Measurements from ENCODE around the gene GNB1. TPM values are rescaled to one million over a fixed set of nuclear protein-coding genes. Genes with fewer than 3 reads are reported as not detected.
"Not testable (repeated sequence)": the region's sequence is repeated elsewhere in the genome, so short reads cannot be mapped to it uniquely, and the experiment has no call there.

Gene GNB1
- total RNA-seq, 1 donor from 2014 or later: 209 TPM

GRCh38 chr1:1761504-1762376, 129.1 kb downstream of the GNB1 start:
- no peak for DNase-seq (ENCODE audit: low read depth)

- DNase-seq (ENCODE audit: low read depth): no peak
Observed at GRCh38 chr1:1760715-1761114, 130.2 kb downstream of the GNB1 start.

DNA sequence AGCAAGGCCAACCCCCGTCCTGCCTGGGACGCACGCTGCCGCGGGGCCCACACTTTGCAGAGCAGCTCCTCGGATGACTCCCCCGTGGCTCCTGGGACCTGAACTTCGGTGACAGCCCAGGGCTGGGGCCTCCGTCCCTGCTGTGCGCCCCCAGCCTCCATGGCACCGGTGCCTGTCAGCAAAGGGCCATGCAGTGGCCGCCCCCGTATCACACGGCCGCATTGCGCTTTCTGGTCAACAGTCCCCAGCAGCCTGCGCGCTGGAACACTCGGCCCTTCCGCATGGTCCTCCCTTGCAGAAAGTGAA, 130.6 kb downstream of the GNB1 start:
- no peak for DNase-seq (ENCODE audit: low read depth)

GRCh38 chr1:1759456-1760344, 131.2 kb downstream of the GNB1 start:
- DNase-seq (ENCODE audit: low read depth): no peak

- DNase-seq (ENCODE audit: low read depth): peak; percentile 81
Observed at GRCh38 chr1:1758692-1759455, 132.0 kb downstream of the GNB1 start.

DNA sequence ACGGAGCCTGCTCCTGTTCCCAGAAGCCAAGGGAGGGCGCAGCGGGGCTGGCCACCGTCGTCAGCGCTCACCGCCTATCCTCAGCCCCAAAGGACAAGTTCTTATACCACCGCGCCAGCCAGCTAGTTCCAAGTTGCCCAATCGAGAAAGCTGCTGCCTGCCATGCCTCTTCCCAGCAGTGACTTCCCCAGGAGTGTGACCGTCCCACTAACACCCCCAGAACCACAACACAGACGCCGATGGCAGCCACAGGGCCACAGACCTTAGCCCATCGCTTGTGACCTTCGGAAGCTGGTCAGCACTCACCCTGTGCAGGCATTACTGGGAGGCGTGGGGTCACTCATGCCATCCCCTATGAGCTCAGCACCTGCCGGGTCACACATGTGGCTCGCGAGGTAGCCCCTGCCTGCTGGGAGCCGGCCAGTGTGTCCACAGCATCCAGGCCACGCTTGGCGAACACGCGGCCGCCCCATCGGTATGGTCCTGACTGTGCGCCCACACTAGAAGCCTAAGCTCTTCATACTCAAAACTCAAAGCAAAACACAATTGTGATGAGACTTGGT, 132.7 kb downstream of the GNB1 start:
- DNase-seq (ENCODE audit: low read depth): no peak

GRCh38 chr1:1757422-1758058, 133.3 kb downstream of the GNB1 start:
- no peak for DNase-seq (ENCODE audit: low read depth)

DNA sequence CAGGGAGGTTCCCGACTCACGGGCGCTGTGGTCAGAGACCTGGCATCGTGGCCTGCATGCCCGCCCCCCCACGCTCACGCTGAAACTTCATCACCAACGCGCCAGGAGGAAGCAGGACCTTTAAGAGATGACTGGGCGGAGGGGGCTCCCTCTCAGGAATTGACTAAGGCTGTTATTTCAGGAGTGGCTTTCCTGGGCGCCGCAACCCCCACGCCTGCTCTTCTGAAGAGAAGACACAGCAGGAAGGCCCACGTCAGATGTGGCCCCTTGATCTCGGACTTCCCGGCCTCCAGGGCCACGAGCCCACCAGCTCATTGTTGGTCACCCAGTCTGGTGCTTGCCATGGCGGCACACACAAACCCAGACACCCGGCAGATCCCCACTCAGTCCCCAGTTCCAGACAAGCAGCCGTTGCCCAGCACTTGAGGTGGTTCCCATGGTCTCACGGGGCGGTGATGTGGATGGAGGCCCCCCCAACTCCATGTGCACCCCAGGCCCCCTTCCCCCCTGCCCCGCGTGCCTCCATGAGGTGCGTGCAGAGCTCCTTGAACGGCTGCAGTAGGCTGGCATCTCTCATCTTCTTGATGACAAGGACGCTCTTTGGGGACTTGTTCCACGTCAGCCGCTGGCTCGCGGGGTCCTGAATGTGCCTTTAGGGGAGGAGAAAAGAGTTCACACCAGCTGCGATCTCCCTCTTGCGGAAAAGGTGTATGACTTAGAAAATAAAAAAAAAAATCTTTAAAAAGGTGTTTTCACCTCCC, 134.0 kb downstream of the GNB1 start:
- no peak for DNase-seq (ENCODE audit: low read depth)

- no peak for DNase-seq (ENCODE audit: low read depth)
Observed at GRCh38 chr1:1755852-1756251, 135.0 kb downstream of the GNB1 start.

GRCh38 chr1:1755426-1755825, 135.5 kb downstream of the GNB1 start:
- DNase-seq (ENCODE audit: low read depth): no peak

DNA sequence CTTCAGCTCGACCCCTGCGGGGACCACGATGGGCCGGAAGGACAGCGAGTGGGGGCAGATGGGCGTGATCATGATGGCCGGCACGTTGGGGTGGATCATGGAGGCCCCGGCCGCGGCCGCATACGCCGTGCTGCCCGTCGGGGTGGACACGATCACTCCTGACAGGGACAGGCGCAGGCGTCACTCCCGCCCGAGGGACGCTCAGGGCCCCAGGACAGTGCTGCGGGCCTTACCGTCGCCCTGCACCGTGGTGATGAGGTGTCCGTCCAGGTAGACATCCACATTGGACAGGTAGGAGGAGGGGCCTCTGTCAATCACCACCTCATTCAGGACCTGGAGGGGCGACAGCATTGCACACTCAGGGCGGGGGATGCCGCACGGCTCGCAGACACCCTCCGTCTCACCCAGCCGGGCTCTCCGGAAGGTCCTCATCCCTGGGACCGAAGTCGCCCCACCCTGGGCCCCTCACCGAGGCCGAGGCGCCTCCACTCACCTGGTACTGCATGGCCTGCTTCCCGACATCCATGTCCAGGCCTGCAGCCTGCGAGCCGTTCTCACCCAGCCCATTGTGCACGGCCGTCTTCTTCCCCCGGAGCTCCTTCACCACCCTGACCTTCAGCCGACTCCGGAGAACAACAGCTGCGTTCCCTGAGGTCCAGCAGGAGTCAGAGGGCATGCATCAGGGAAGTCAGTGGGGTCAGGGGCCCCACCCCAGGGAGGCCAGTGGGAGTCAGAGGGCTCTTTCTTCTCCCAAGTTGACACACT, 136.7 kb downstream of the GNB1 start:
- no peak for DNase-seq (ENCODE audit: low read depth)

DNA sequence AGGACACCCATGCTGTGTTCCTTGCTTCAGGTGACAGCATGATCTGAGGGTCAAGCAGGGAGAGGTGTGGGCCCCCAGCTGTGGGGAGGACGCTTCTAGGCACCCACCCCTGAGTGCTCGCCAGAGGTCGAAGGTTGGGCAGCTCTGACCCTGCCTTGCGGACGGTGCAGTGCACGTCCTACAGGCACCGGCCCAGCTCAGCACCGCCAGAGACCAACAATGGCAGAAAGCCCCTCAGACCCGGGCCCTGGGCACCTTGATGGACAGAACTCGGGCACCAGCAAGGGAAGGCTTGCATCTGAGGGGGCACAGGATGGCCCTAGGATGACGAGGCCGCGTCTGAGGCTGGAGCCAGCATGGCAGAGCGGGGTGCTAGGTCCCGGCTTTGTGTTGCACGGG, 137.3 kb downstream of the GNB1 start:
- no peak for DNase-seq (ENCODE audit: low read depth)

GRCh38 chr1:1752636-1753606, 138.0 kb downstream of the GNB1 start:
- no peak for DNase-seq (ENCODE audit: low read depth)

DNA sequence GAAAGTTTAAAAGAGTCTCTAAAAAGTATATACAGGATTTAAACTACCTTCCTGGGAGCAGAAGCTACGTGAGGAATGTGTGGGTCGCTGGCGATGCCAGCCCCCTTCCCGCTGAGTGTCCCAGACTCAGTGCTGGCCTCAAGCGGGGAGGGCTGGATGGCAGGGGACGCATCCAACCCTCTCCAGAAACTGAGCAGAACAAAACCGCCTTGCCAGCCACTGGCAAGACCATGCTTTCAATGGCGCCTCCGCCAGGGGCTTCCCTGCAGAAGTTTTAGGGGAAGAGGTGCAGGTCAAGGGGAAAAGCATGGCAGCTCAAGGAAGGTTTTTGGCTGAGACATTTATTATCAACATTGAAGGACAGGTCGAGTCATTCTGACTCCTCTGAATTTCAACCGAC, 138.7 kb downstream of the GNB1 start:
- no peak for DNase-seq (ENCODE audit: low read depth)

DNA sequence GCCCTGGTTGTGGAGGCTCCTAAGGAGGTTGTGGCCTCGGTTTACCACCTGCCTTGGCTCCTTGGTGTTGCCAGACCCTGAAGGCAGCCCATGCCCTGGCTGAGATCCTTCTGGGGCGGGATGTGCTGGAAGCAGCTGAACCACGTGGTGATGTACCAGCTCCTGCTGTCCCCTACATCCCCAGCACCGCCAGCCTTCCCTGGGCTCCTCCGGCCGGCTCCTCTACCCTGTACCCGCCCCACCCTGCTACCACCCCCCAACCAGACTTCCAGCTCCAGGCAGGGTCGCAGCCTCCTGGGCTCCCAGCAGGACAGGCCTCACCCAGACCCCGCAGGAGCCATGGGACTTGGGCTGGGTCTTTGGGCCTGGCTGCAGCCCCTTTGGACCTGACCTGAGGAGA, 140.9 kb downstream of the GNB1 start:
- not testable (repeated sequence) for DNase-seq (ENCODE audit: low read depth)

- DNase-seq (ENCODE audit: low read depth): no peak
Observed at GRCh38 chr1:1748686-1749321, 142.1 kb downstream of the GNB1 start.

DNA sequence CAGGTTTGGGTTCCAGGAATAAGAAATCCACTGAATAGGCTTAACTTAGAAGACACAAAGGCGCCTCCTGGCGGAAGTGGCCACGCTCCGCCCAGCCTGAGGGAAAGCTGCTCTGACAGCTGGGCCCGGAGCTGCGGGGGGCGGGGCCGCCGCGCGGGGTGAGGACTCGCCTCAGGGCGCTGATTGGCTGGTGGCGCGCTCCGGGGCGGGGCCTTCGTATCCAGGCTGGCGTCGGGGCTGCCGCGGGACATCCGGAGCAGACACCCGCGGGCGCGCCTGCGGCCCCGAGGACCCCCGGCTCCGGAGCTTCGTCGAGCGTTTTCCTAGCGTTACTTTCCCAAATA, 144.3 kb downstream of the GNB1 start:
- DNase-seq (ENCODE audit: low read depth): not testable (repeated sequence)

Measured in renal cortical epithelial cell (primary cell).